GM21723 (cell line): ENCODE measurements around the gene PDE4B.
"Not testable (repeated sequence)": the region's sequence is repeated elsewhere in the genome, so short reads cannot be mapped to it uniquely, and the experiment has no call there.

Source experiments
- ATAC-seq: cut with Tn5 transposase; IDR thresholded peaks from one replicate; pipeline ENCODE4 v1.9.1; 2021; ENCODE audit warnings: mild to moderate bottlenecking, moderate library complexity; ENCODE audit not compliant: unreplicated experiment

Gene PDE4B

DNA sequence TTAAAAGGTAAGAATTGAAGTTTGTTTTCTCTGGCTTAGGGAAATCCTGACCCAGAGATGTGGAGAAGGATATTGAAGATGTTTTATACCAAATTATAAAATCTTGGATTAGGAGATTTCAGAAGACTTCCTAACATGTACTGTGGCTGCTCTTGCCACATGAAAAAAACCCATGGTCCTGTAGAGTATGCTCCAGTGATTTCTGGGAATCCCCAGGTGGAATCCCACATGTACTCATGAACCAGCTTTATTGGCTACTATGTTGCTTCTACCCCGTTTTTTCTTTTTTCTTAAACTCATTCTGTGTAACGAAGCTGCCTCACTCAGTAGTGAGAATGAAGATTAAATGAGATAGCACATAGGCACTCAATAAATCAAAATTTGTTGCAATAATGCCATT lies 608.5 kb downstream of the PDE4B start:
- no peak for ATAC-seq

- peak; percentile 86 for ATAC-seq
Observed at GRCh38 chr1:66402194-66402593, 609.5 kb downstream of the PDE4B start.

DNA sequence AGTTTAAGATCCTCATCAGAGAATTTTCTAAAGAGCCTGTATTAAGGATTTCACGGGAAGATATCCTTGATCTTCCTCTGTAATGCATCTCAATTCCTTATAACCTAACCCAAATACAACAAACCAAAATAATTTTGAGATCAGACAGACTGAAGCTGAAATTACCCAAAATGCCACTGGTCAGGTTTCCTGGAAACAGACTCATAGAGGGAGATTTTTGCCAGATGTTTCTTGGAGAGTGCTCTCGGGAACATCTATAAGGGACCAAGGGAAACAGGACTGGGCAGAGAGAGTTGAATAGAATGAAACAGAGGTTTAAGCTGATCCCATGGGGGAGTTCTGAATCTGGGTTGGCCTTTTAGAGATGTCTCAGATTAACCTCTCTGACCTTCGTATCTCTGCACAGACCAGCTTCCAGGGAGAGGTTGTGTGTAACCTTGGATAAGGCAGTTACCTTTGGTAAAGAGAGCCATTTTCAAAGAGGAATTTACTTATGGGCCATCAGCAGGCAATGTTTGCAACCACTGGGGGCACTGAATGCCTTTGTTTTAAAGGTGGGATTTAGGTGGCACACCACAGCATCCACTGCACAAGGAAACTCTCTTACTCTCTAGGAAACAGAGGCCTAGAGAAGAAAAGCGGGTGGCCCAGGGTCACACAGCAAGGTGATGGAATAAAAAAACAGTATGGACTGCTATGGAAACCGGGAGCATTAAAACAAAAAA lies 610.5 kb downstream of the PDE4B start:
- no peak for ATAC-seq

- ATAC-seq = no peak
Observed at GRCh38 chr1:66405061-66405460, 612.4 kb downstream of the PDE4B start.

GRCh38 chr1:66411449-66411848 lies 618.8 kb downstream of the PDE4B start:
- not testable (repeated sequence) for ATAC-seq

DNA sequence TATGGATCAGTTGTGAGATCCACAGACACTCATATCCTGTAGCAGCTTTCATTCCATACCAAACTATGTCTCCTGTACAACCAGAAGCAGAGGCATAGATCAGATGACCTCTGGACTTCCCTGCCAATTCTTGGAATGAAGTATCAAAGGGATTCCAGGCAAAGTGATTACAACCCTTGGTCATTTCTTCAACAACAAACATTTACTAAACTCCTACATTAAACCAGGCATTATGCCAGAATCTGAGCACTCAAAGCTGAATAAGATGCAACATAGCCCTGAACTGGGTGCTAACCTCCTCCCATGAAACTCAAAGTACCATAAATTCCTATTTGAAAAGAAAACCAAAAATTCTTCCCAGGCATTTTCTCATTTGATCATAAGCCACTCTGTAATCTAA lies 620.0 kb downstream of the PDE4B start:
- ATAC-seq = no peak

DNA sequence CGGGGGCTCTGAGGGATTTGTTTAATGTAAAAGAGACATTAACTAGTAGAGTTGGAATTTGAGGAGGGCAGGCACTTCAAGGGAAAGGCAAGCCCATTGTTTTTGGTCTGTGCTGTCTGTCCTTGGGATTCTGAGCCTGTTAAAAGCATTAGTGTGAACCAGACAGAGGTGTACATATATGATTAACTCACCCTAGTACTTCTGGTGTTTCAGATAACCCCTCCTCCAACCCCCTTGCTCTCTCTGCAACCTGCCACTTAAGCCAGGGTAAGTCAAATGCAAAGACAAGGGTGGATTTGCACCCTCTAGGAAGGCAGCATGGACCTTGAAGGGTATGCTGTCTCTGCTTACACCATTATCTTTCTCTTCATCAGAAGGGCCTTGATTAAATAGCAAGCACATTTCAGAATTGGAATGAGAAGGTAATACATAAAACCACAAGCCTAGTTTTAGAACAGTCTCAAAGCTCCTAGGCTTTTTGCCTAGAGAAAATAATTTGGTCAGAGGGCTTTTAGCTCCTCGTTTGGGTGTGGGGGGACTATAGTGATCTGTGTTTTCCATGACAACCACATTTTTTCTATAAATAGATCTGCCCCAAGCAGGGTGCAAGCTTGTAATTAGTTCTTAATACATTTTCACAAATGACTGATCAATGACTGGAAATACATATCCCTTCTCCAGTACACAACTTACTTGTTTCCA lies 620.6 kb downstream of the PDE4B start:
- no peak for ATAC-seq

- ATAC-seq = no peak
Observed at GRCh38 chr1:66413838-66414175, 621.1 kb downstream of the PDE4B start.

- no peak for ATAC-seq
Observed at GRCh38 chr1:66415281-66415680, 622.6 kb downstream of the PDE4B start.

DNA sequence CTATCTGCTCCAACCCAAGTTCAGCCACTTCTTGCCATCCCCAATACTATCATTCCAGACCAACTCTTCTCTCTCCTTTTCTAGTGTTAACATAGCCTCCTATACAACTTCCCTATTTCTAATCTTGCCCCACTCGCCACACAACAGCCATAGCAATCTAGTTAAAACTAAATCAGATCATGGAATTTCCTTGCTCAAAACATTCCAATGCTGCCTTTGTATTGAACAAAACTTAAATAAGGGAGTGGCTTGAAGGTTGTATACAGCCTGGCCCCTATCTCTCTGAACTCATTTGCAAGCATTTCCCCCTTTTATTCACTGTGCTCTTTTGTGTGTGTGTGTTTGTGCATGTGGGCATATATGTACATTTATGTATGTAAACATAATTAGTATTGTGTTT lies 623.2 kb downstream of the PDE4B start:
- ATAC-seq = no peak

DNA sequence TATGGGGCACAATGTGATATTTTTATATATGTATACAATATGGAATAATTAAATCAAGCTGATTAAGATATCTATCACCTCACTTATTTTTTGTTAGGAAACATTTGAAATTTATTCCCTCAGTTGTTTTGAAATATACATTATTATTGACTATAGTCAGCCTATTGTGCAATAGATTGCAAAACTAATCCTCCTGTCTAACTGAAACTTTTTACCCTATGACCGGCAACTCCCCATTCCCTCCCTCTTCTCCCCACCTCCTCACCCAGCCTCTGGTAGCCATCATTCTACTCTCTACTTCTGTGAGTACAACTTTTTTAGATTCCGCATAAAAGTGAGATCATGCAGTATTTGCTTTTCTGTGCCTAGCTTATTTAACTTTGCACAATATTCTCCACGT lies 623.6 kb downstream of the PDE4B start:
- no peak for ATAC-seq

DNA sequence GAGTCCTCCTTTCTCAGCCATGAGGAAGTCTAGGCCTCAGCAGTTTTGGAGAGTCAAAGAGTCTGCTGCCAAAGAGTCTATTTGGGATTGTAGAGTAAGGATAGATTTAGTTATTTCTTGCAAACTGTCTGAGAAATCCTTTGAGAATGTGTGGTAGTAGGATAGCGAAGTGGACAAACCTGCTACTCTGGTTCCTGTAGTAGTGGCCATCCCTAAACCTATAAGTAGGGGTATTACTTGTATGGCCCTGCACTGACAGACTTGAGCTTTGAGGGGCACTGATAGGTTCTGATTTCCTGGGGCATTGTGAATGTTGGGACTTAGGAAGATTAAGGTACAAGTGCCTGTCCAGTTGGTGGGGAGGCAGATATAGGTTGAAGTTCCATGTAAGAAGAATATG lies 625.3 kb downstream of the PDE4B start:
- no peak for ATAC-seq

GRCh38 chr1:66420171-66420570 lies 627.5 kb downstream of the PDE4B start:
- ATAC-seq = not testable (repeated sequence)

DNA sequence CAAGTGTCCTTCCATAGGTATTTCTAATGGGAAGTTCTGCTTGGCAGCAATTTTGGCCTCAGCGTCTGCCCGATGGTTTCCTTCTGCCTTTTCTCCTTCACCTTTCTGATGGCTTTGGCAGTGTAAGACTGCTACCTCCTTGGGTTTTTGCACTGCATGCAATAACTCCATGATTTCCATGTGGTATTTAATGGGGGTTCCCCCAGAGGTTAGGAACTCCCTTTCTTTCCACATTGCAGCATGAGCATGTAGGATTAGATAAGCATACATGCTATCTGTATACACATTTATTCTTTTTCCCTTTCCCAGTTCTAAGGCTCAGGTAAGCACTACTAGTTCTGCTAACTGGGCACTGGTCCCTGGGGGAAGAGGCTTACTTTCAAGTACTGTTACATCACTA lies 628.2 kb downstream of the PDE4B start:
- ATAC-seq = not testable (repeated sequence)

DNA sequence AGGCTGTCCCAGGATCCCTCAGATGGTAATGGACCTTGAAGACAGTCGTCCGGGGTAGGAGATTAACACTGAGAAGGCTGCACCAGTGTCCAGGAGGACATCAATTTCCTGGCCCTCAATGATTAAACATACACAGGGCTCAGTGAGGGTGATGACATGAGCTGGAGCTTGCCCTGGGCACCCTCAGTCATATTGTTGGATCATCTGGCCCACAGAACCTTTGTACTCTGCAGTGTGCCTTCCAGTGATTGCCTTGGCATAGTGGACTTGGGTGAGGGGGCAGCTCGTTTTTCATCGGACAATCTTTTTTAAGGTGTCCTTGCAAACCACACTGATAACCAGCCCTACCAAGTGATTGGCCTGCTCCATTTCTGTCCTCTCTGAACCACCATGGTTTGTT lies 630.1 kb downstream of the PDE4B start:
- no peak for ATAC-seq
